Skin of body (tissue), 2 donors: ENCODE results near the gene PIK3R2. TPM values are rescaled to one million over a fixed set of nuclear protein-coding genes. Genes with fewer than 3 reads are reported as not detected.
A peak's percentile ranks its signal among the peaks of the same experiment; 100 is the strongest.
"Not testable (repeated sequence)": the region's sequence is repeated elsewhere in the genome, so short reads cannot be mapped to it uniquely, and the experiment has no call there.

Source experiments
- DNase-seq: peaks from one replicate; lab custom pipeline; 2025; lab: John Stamatoyannopoulos, UW
- total RNA-seq: library from RNA; depleted of rRNA; stranded (reverse); fragments of >200 nt; gene quantifications from one replicate; pipeline ENCODE4 v1.2.3, GENCODE V29; 2014

Gene PIK3R2
- 7.7 TPM for total RNA-seq

GRCh38 chr19:18152817-18153555, at the start of gene PIK3R2:
TSS of gene PIK3R2 (plus strand) at chr19:18153163. CDS start at chr19:18155880, 2,717 bp downstream.
- peak; percentile 99 for DNase-seq

GRCh38 chr19:18104793-18105131, 48.2 kb upstream of the PIK3R2 start:
- DNase-seq: no peak

- DNase-seq: not testable (repeated sequence)
These were observed 47.7 kb upstream of the PIK3R2 start for GRCh38 chr19:18105259-18105658.

- no peak for DNase-seq
These were observed 45.7 kb upstream of the PIK3R2 start for GRCh38 chr19:18107235-18107634.

GRCh38 chr19:18108897-18109296, 44.1 kb upstream of the PIK3R2 start:
- DNase-seq: no peak

- no peak for DNase-seq
These were observed 43.6 kb upstream of the PIK3R2 start for GRCh38 chr19:18109341-18109732.

GRCh38 chr19:18109733-18110608, 43.0 kb upstream of the PIK3R2 start:
- no peak for DNase-seq

GRCh38 chr19:18110609-18111232, 42.2 kb upstream of the PIK3R2 start:
- no peak for DNase-seq

GRCh38 chr19:18112989-18113478, 39.9 kb upstream of the PIK3R2 start:
- peak; percentile 43 for DNase-seq

GRCh38 chr19:18113827-18114226, 39.1 kb upstream of the PIK3R2 start:
- DNase-seq: no peak

- no peak for DNase-seq
These were observed 38.5 kb upstream of the PIK3R2 start for GRCh38 chr19:18114483-18114882.

GRCh38 chr19:18117364-18117691, 35.6 kb upstream of the PIK3R2 start:
- no peak for DNase-seq

- DNase-seq: peak; percentile 75
These were observed 35.1 kb upstream of the PIK3R2 start for GRCh38 chr19:18117692-18118378.

- DNase-seq: no peak
These were observed 34.4 kb upstream of the PIK3R2 start for GRCh38 chr19:18118420-18119012.

GRCh38 chr19:18119013-18119716, 33.8 kb upstream of the PIK3R2 start:
- DNase-seq: no peak

GRCh38 chr19:18119717-18120105, 33.3 kb upstream of the PIK3R2 start:
- DNase-seq: no peak

GRCh38 chr19:18120127-18120526, 32.8 kb upstream of the PIK3R2 start:
- DNase-seq: no peak

GRCh38 chr19:18121166-18121565, 31.8 kb upstream of the PIK3R2 start:
- no peak for DNase-seq

GRCh38 chr19:18122424-18122823, 30.5 kb upstream of the PIK3R2 start:
- DNase-seq: no peak
